GM23248 (cell line): ENCODE results near the gene PMS2.
"Not testable (repeated sequence)": the region's sequence is repeated elsewhere in the genome, so short reads cannot be mapped to it uniquely, and the experiment has no call there.

Experiments
- EZH2 ChIP-seq: fragments of 200-600 bp; sonication (generic); IDR thresholded peaks from 2 replicates; pipeline ENCODE4 v1.6.1; 2018; ENCODE audit warnings: antibody characterized with exemption, mild to moderate bottlenecking; ENCODE audit not compliant: insufficient read depth, poor library complexity, severe bottlenecking
- EZH2phosphoT487 ChIP-seq: fragments of 200-600 bp; sonication (generic); IDR thresholded peaks from 2 replicates; pipeline ENCODE4 v1.6.1; 2018; ENCODE audit warnings: antibody characterized with exemption, moderate library complexity, mild to moderate bottlenecking, low read depth; ENCODE audit not compliant: insufficient read depth

DNA sequence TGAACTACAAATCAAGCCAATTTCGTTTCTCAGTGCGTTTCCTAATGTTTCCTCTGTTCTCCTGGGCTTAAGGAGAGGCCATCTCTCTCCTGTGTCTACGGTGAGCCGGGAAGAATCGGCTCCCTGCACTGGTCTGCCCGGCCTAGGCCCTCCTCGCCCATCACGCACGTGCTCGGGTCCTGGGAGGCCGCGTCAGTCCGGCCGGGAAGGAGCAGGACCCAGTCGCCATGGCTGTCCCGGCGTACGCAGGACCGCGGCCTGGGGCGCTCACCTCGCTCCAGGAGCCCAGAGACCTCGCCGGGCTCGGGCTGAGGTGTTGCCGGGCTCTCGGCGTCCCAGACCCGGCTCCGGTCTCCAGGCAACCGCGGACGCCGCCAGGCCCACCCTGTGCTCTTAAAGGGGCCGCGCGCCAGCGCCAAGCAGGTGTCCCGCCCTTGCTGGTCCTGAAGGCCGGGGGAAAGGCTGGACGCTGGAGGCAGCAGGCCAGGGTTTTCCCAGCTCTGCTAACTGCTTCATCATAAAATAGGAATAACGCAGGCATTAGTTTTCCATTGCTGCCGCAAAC is 38.4 kb downstream of the PMS2 start, which contains the start of gene RSPH10B:
- not testable (repeated sequence) for TF ChIP-seq EZH2, EZH2phosphoT487
